IMR-90 (cell line): ENCODE data around the gene GALNT17. TPM values are rescaled to one million over a fixed set of nuclear protein-coding genes. Genes with fewer than 3 reads are reported as not detected.

Experiments
- ATAC-seq: fragments of 200-7000 bp; cut with Tn5 transposase; 2 replicates; pipeline ENCODE4 v1.9.1; 2020; ENCODE audit warnings: low read depth, mild to moderate bottlenecking, moderate library complexity
- BruUV-seq: library from RNA; stranded (reverse); fragments of 400-500 nt; replicated peaks from 2 replicates; lab custom pipeline; 2021; lab: Mats Ljungman, UMichigan
- CTCF ChIA-PET: fragments of 300-600 bp; formaldehyde crosslinking; extraction: SDS; loops from one replicate; lab custom pipeline; 2021; ENCODE audit warnings: antibody characterized with exemption; lab: Yijun Ruan, JAX
- POLR2A ChIA-PET: fragments of 300-600 bp; sonication (Branson Sonifier 250); formaldehyde crosslinking; loops from one replicate; lab custom pipeline; 2022; ENCODE audit warnings: antibody characterized with exemption; ENCODE audit not compliant: unreplicated experiment; lab: Charles Lee
- DNase-seq: peaks from one replicate; pipeline ENCODE4 v3.0.0; 2013
- H2AFZ ChIP-seq: replicated peaks from 2 replicates; pipeline ENCODE3; 2013; ENCODE audit warnings: low read length, mild to moderate bottlenecking; ENCODE audit not compliant: poor library complexity
- H2AK5ac ChIP-seq: 2 replicates; pipeline ENCODE4 v1.6.1; 2013; ENCODE audit warnings: low read depth, low read length, inconsistent platforms
- H2AK9ac ChIP-seq: replicated peaks from 2 replicates; pipeline ENCODE3; 2013; ENCODE audit warnings: mild to moderate bottlenecking, low read depth, low read length, moderate library complexity; ENCODE audit not compliant: poor library complexity
- H2BK120ac ChIP-seq: 2 replicates; pipeline ENCODE4 v1.6.1; 2013; ENCODE audit warnings: low read depth, low read length, inconsistent platforms
- H2BK15ac ChIP-seq: 3 replicates; pipeline ENCODE4 v1.6.1; 2013; ENCODE audit warnings: low read depth, low read length, inconsistent platforms
- H2BK20ac ChIP-seq: 2 replicates; pipeline ENCODE4 v1.6.1; 2013; ENCODE audit warnings: low read depth, mild to moderate bottlenecking, inconsistent platforms, low read length, moderate library complexity
- H2BK5ac ChIP-seq: 2 replicates; pipeline ENCODE4 v1.6.1; 2013; ENCODE audit warnings: mild to moderate bottlenecking, low read depth, low read length, inconsistent platforms; ENCODE audit not compliant: poor library complexity, severe bottlenecking
- H3K14ac ChIP-seq: replicated peaks from 2 replicates; pipeline ENCODE4 v1.6.1; 2013; ENCODE audit warnings: low read depth, low read length, inconsistent platforms
- H3K18ac ChIP-seq: 2 replicates; pipeline ENCODE4 v1.6.1; 2013; ENCODE audit warnings: low read depth, low read length, control low read depth
- H3K23ac ChIP-seq: 2 replicates; pipeline ENCODE4 v1.6.1; 2013; ENCODE audit warnings: low read depth, low read length, inconsistent platforms
- H3K27ac ChIP-seq: 2 replicates; pipeline ENCODE4 v1.5.1; 2013; ENCODE audit warnings: mild to moderate bottlenecking, control low read depth, low read length; ENCODE audit not compliant: insufficient read depth
- H3K27me3 ChIP-seq: 2 replicates; pipeline ENCODE4 v1.6.1; 2013; ENCODE audit warnings: low read length; ENCODE audit not compliant: control insufficient read depth, insufficient read depth
- H3K36me3 ChIP-seq: 2 replicates; pipeline ENCODE4 v1.6.1; 2013; ENCODE audit warnings: low read length, mixed read lengths; ENCODE audit not compliant: control insufficient read depth, insufficient read depth
- H3K4ac ChIP-seq: 2 replicates; pipeline ENCODE4 v1.6.1; 2013; ENCODE audit warnings: low read depth, low read length, inconsistent platforms
- H3K4me1 ChIP-seq: 2 replicates; pipeline ENCODE4 v1.6.1; 2013; ENCODE audit warnings: low read length, mixed read lengths; ENCODE audit not compliant: control insufficient read depth, insufficient read depth
- H3K4me2 ChIP-seq: 2 replicates; pipeline ENCODE4 v1.6.1; 2013; ENCODE audit warnings: low read depth, mild to moderate bottlenecking, control low read depth, low read length, moderate library complexity
- H3K4me3 ChIP-seq: 2 replicates; pipeline ENCODE4 v1.5.1; 2013; ENCODE audit warnings: low read depth, mild to moderate bottlenecking, control low read depth, low read length, moderate library complexity; ENCODE audit not compliant: insufficient read depth
- H3K56ac ChIP-seq: 2 replicates; pipeline ENCODE4 v1.6.1; 2013; ENCODE audit warnings: low read length, inconsistent platforms; ENCODE audit not compliant: insufficient read depth; ENCODE audit errors: extremely low read depth
- H3K79me1 ChIP-seq, 2 experiments: 2 replicates each; pipeline ENCODE4 v1.6.1; 2013; ENCODE audit warnings: low read length in 2 of 2, inconsistent platforms in 1 of 2, low read depth in 1 of 2
- H3K9ac ChIP-seq: 2 replicates; pipeline ENCODE4 v1.6.1; 2013; ENCODE audit warnings: low read depth, low read length, control low read depth
- H3K9me1 ChIP-seq: 2 replicates; pipeline ENCODE4 v1.6.1; 2013; ENCODE audit warnings: low read length, inconsistent platforms; ENCODE audit not compliant: insufficient read depth
- H3K9me3 ChIP-seq: 2 replicates; pipeline ENCODE4 v1.6.1; 2013; ENCODE audit warnings: low read length; ENCODE audit not compliant: control insufficient read depth, insufficient read depth
- H4K20me1 ChIP-seq: 2 replicates; pipeline ENCODE4 v1.6.1; 2013; ENCODE audit warnings: low read length, inconsistent platforms; ENCODE audit not compliant: insufficient read depth
- H4K5ac ChIP-seq: 2 replicates; pipeline ENCODE4 v1.6.1; 2013; ENCODE audit warnings: mild to moderate bottlenecking, low read depth, low read length, control low read depth
- H4K8ac ChIP-seq, 2 experiments: 2 replicates each; pipeline ENCODE4 v1.6.1; 2013; ENCODE audit warnings: low read depth in 2 of 2, low read length in 2 of 2, control low read depth in 1 of 2, inconsistent platforms in 1 of 2
- H4K91ac ChIP-seq: 2 replicates; pipeline ENCODE4 v1.6.1; 2013; ENCODE audit warnings: low read depth, low read length, inconsistent platforms; ENCODE audit not compliant: insufficient read depth
- CEBPB ChIP-seq: IDR thresholded peaks from 2 replicates; pipeline ENCODE4 v1.6.1; 2012; ENCODE audit warnings: low read depth, low read length, improper control_type of control experiment
- CTCF ChIP-seq: conservative IDR thresholded peaks from 2 replicates; pipeline ENCODE4 v1.5.1; 2012; ENCODE audit warnings: mild to moderate bottlenecking, low read depth, low read length, improper control_type of control experiment
- FOS ChIP-seq: fragments of 150-350 bp; IDR thresholded peaks from 2 replicates; pipeline ENCODE4 v1.6.1; 2016; ENCODE audit warnings: low read depth, low read length
- NFE2L2 ChIP-seq: fragments of 150-350 bp; IDR thresholded peaks from 2 replicates; pipeline ENCODE4 v1.6.1; 2016; ENCODE audit warnings: low read depth, mild to moderate bottlenecking, low read length
- RFX5 ChIP-seq: IDR thresholded peaks from 2 replicates; pipeline ENCODE4 v1.8.0; 2012; ENCODE audit warnings: low read depth, mild to moderate bottlenecking, low read length, moderate library complexity
- SMC3 ChIP-seq: fragments of 150-350 bp; IDR thresholded peaks from 2 replicates; pipeline ENCODE4 v1.6.1; 2016; ENCODE audit warnings: low read depth, mild to moderate bottlenecking, antibody characterized with exemption, low read length, moderate library complexity
- USF2 ChIP-seq: fragments of 150-350 bp; IDR thresholded peaks from 2 replicates; pipeline ENCODE4 v1.6.1; 2017; ENCODE audit warnings: mild to moderate bottlenecking, antibody characterized with exemption, low read length, low read depth
- WGBS, 2 experiments: methylation state at CpG; one replicate each; pipeline versions ENCODE4 v1.1.5 to v1.1.7; 2013; ENCODE audit warnings: missing lambda C conversion rate in 2 of 2; ENCODE audit not compliant: insufficient read length in 1 of 2; ENCODE audit errors: extremely low coverage in 2 of 2; 5-methylcytosine and 5-hydroxymethylcytosine counted together
- dilution Hi-C: fragments of 300-500 bp; cut with HindIII; formaldehyde crosslinking; loops from one replicate; pipeline ENCODE4 v1.14.3; 2018; ENCODE audit warnings: low sequenced_read_pairs; ENCODE audit not compliant: unreplicated experiment
- in situ Hi-C: fragments of 300-500 bp; cut with MboI; formaldehyde crosslinking; loops from 3 replicates; pipeline ENCODE4 v1.14.3; 2019; ENCODE audit warnings: low sequenced_read_pairs, inconsistent platforms, mixed read lengths
- intact Hi-C: fragments of 100-400 bp; cut with micrococcal nuclease; formaldehyde crosslinking; loops from 2 replicates; pipeline ENCODE4 v1.10.0; 2022
- polyA plus RNA-seq, 3 experiments: library from polyadenylated mRNA; depleted of rRNA; stranded (reverse); fragments of >200 nt; gene quantifications; 2 replicates each; pipeline ENCODE4 v1.2.3, GENCODE V29; 2012; ENCODE audit warnings: low replicate concordance in 1 of 3
- total RNA-seq: library from RNA; depleted of rRNA; stranded (reverse); fragments of >200 nt; gene quantifications from 2 replicates; pipeline ENCODE4 v1.2.3, GENCODE V29; 2012

GALNT17 gene
- total and polyA plus RNA-seq, 2 of the 4 experiments (the other 2 are of a cell fraction): not detected

- Histone ChIP-seq H3K4me3 (no peak overlapping the region), H2AK9ac (no peak overlapping the region), H3K4me2 (no peak overlapping the region), H3K56ac (no peak overlapping the region), H4K5ac (no peak overlapping the region), H3K23ac (no peak overlapping the region), H3K9me1 (no peaks in the 10 kb centered on the region), H3K9ac (no peak overlapping the region), H2BK5ac (no peak overlapping the region), H3K36me3 (no peaks in the 10 kb centered on the region), H3K14ac (no peak overlapping the region), H2AK5ac (no peak overlapping the region), H2BK120ac (no peak overlapping the region), H3K27ac (no peak overlapping the region), H4K91ac (no peak overlapping the region), H2AFZ (no peak overlapping the region), H3K9me3 (peaks cover 35% of the 10 kb centered on the region), H2BK20ac (no peak overlapping the region), H3K79me1 (no peaks in the 10 kb centered on the region), H3K4me1 (no peaks in the 10 kb centered on the region), H2BK15ac (no peak overlapping the region), H3K27me3 (no peaks in the 10 kb centered on the region), H3K18ac (no peak overlapping the region), H3K4ac (no peak overlapping the region), H4K20me1 (no peaks in the 10 kb centered on the region), H4K8ac (no peak overlapping the region)
- intact Hi-C loops: no loop called here
- no TSS peak for BruUV-seq
- no peak for TF ChIP-seq CEBPB
- TF ChIP-seq CTCF: no peak
- TF ChIP-seq USF2: no peak
- TF ChIP-seq RFX5: no peak
- no peak for TF ChIP-seq FOS
- no peak for TF ChIP-seq NFE2L2
- no peak for TF ChIP-seq SMC3
- in situ Hi-C loops: no loop called here
- dilution Hi-C loops: no loop called here
- CTCF ChIA-PET: no interaction called here
- POLR2A ChIA-PET: no interaction called here
- DNase-seq (no peak), ATAC-seq (no peak)
- WGBS, 2 experiments: 75% methylated on average over 2 of the region's 3 CpGs; no CpG with 5 or more reads in 1 of the 2 experiments
Observed at GRCh38 chr7:71411475-71411874, 279.5 kb downstream of the GALNT17 start.
